H9 (cell line): ENCODE measurements around the gene OPHN1. TPM values are rescaled to one million over a fixed set of nuclear protein-coding genes. Genes with fewer than 3 reads are reported as not detected.

Experiments used
- DNase-seq: peaks from one replicate; pipeline ENCODE4 v3.0.0-alpha.2; 2017
- H2AFZ ChIP-seq: one replicate; pipeline ENCODE4 v1.6.1; 2013; ENCODE audit warnings: mild to moderate bottlenecking, low read length, control low read depth, moderate library complexity
- H2AK5ac ChIP-seq: 2 replicates; pipeline ENCODE4 v1.6.1; 2013; ENCODE audit warnings: low read length, control low read depth, mixed read lengths; ENCODE audit not compliant: insufficient read length
- H2BK120ac ChIP-seq: one replicate; pipeline ENCODE4 v1.6.1; 2013; ENCODE audit warnings: low read depth, mild to moderate bottlenecking, low read length, control low read depth, inconsistent platforms; ENCODE audit not compliant: poor library complexity, severe bottlenecking
- H2BK12ac ChIP-seq: 2 replicates; pipeline ENCODE4 v1.6.1; 2013; ENCODE audit warnings: low read length, control low read depth, mixed read lengths, low read depth; ENCODE audit not compliant: insufficient read length
- H2BK15ac ChIP-seq: 2 replicates; pipeline ENCODE4 v1.6.1; 2013; ENCODE audit warnings: low read depth, low read length, control low read depth
- H2BK20ac ChIP-seq: one replicate; pipeline ENCODE4 v1.6.1; 2013; ENCODE audit warnings: low read depth, mild to moderate bottlenecking, low read length, control low read depth, inconsistent platforms; ENCODE audit not compliant: poor library complexity, severe bottlenecking
- H2BK5ac ChIP-seq: 2 replicates; pipeline ENCODE4 v1.6.1; 2013; ENCODE audit warnings: low read length, control low read depth, mixed read lengths; ENCODE audit not compliant: insufficient read length
- H3K14ac ChIP-seq: 2 replicates; pipeline ENCODE4 v1.6.1; 2013; ENCODE audit warnings: low read length, control low read depth; ENCODE audit not compliant: insufficient read depth
- H3K18ac ChIP-seq: 2 replicates; pipeline ENCODE4 v1.6.1; 2013; ENCODE audit warnings: low read depth, mild to moderate bottlenecking, mixed read lengths, low read length, control low read depth; ENCODE audit not compliant: insufficient read length
- H3K23ac ChIP-seq: 2 replicates; pipeline ENCODE4 v1.6.1; 2013; ENCODE audit warnings: low read length, control low read depth, mixed read lengths, low read depth; ENCODE audit not compliant: insufficient read length
- H3K23me2 ChIP-seq: 2 replicates; pipeline ENCODE4 v1.6.1; 2013; ENCODE audit warnings: low read depth, mild to moderate bottlenecking, mixed read lengths, low read length, control low read depth; ENCODE audit not compliant: insufficient read length, poor library complexity, severe bottlenecking
- H3K27ac ChIP-seq: 2 replicates; pipeline ENCODE4 v1.5.1; 2013; ENCODE audit warnings: low read length, control low read depth, mixed read lengths, low read depth; ENCODE audit not compliant: insufficient read length
- H3K27me3 ChIP-seq: 2 replicates; pipeline ENCODE4 v1.6.1; 2013; ENCODE audit warnings: low read length, control low read depth, inconsistent platforms; ENCODE audit not compliant: insufficient read depth
- H3K4ac ChIP-seq: 2 replicates; pipeline ENCODE4 v1.6.1; 2013; ENCODE audit warnings: low read depth, mild to moderate bottlenecking, control low read depth, inconsistent platforms, low read length, moderate library complexity
- H3K4me1 ChIP-seq: 2 replicates; pipeline ENCODE4 v1.6.1; 2013; ENCODE audit warnings: low read length, control low read depth, inconsistent platforms; ENCODE audit not compliant: insufficient read depth
- H3K4me2 ChIP-seq: 2 replicates; pipeline ENCODE4 v1.6.1; 2013; ENCODE audit warnings: low read length, control low read depth, mixed read lengths; ENCODE audit not compliant: insufficient read length, insufficient read depth
- H3K56ac ChIP-seq: 2 replicates; pipeline ENCODE4 v1.6.1; 2013; ENCODE audit warnings: low read depth, mild to moderate bottlenecking, mixed read lengths, low read length, control low read depth; ENCODE audit not compliant: insufficient read length
- H3K79me1 ChIP-seq: 2 replicates; pipeline ENCODE4 v1.6.1; 2013; ENCODE audit warnings: low read depth, mild to moderate bottlenecking, moderate library complexity, low read length, control low read depth, inconsistent platforms; ENCODE audit not compliant: insufficient read depth, poor library complexity, severe bottlenecking
- H3K79me2 ChIP-seq: 2 replicates; pipeline ENCODE4 v1.6.1; 2013; ENCODE audit warnings: low read length, control low read depth, inconsistent platforms; ENCODE audit not compliant: insufficient read depth
- H3K9ac ChIP-seq: 2 replicates; pipeline ENCODE4 v1.6.1; 2013; ENCODE audit warnings: low read length, control low read depth, mixed read lengths; ENCODE audit not compliant: insufficient read length; ENCODE audit errors: extremely low read depth
- H3K9me3 ChIP-seq: one replicate; pipeline ENCODE4 v1.6.1; 2013; ENCODE audit warnings: low read depth, low read length, inconsistent platforms; ENCODE audit not compliant: control insufficient read depth
- H3T11ph ChIP-seq: one replicate; pipeline ENCODE4 v1.6.1; 2013; ENCODE audit warnings: mild to moderate bottlenecking, low read length, control low read depth, inconsistent platforms
- H4K20me1 ChIP-seq: one replicate; pipeline ENCODE4 v1.6.1; 2013; ENCODE audit not compliant: control insufficient read depth, insufficient read length, insufficient read depth
- H4K5ac ChIP-seq: 2 replicates; pipeline ENCODE4 v1.6.1; 2013; ENCODE audit warnings: low read depth, mild to moderate bottlenecking, mixed read lengths, low read length, control low read depth; ENCODE audit not compliant: insufficient read length
- H4K8ac ChIP-seq: replicated peaks from 2 replicates; pipeline ENCODE4 v1.6.1; 2013; ENCODE audit warnings: low read length, control low read depth, mixed read lengths, low read depth; ENCODE audit not compliant: insufficient read length
- H4K91ac ChIP-seq: 2 replicates; pipeline ENCODE4 v1.6.1; 2013; ENCODE audit warnings: low read depth, mild to moderate bottlenecking, moderate library complexity, mixed read lengths, low read length, control low read depth; ENCODE audit not compliant: insufficient read length
- H3K27ac Mint-ChIP-seq, 3 experiments: 2 replicates in 2 of 3; 3 replicates in 1 of 3; pipeline ENCODE4 v1.8.0; 2020 to 2021; ENCODE audit warnings: mixed read lengths in 3 of 3, mild to moderate bottlenecking in 1 of 3, moderate library complexity in 1 of 3
- H3K27me3 Mint-ChIP-seq: 2 replicates; pipeline ENCODE4 v1.8.0; 2021; ENCODE audit warnings: low read depth, mild to moderate bottlenecking, moderate library complexity, mixed read lengths
- H3K36me3 Mint-ChIP-seq, 3 experiments: 2 replicates in 2 of 3; 3 replicates in 1 of 3; pipeline ENCODE4 v1.8.0; 2020 to 2021; ENCODE audit warnings: low read depth in 3 of 3, mixed read lengths in 3 of 3; ENCODE audit not compliant: insufficient read depth in 1 of 3
- H3K4me1 Mint-ChIP-seq, 2 experiments: 2 replicates each; pipeline ENCODE4 v1.8.0; 2020; ENCODE audit warnings: mixed read lengths in 2 of 2
- H3K4me3 Mint-ChIP-seq, 2 experiments: 2 replicates in 1 of 2; 3 replicates in 1 of 2; pipeline ENCODE4 v1.8.0; 2020 to 2021; ENCODE audit warnings: mild to moderate bottlenecking in 2 of 2, mixed read lengths in 2 of 2, moderate library complexity in 1 of 2
- H3K9me3 Mint-ChIP-seq, 2 experiments: 2 replicates in 1 of 2; 3 replicates in 1 of 2; pipeline ENCODE4 v1.8.0; 2020; ENCODE audit warnings: mild to moderate bottlenecking in 2 of 2, mixed read lengths in 2 of 2, moderate library complexity in 1 of 2
- CTCF ChIP-seq: fragments of 200-600 bp; sonication (generic); conservative IDR thresholded peaks from 3 replicates; pipeline ENCODE4 v1.8.0; 2021; ENCODE audit warnings: antibody characterized with exemption, mild to moderate bottlenecking
- WGBS: extraction: QIAGEN DNeasy Blood & Tissue Kit; methylation state at CpG from one replicate; pipeline ENCODE4 v1.1.7; 2013; ENCODE audit warnings: missing lambda C conversion rate, low lambda C conversion rate, mixed read lengths; ENCODE audit not compliant: insufficient read length; ENCODE audit errors: extremely low coverage; 5-methylcytosine and 5-hydroxymethylcytosine counted together
- total RNA-seq: library from RNA; stranded (reverse); gene quantifications from 2 replicates; pipeline ENCODE4 v1.2.1, GENCODE V29; 2021

Gene OPHN1
- total RNA-seq, 1 experiment from 2014 or later: 1.5 TPM

GRCh38 chrX:68409194-68409593 is 24.1 kb downstream of the OPHN1 start:
- Histone ChIP-seq H3K9me3 (peaks cover 17% of the 10 kb centered on the region), H3K4ac (no peak overlapping the region), H3K23me2 (no peaks in the 10 kb centered on the region), H3K9ac (no peak overlapping the region), H3K23ac (no peak overlapping the region), H4K8ac (no peak overlapping the region), H3T11ph (no peak overlapping the region), H3K79me1 (no peaks in the 10 kb centered on the region), H2BK15ac (no peak overlapping the region), H4K91ac (no peak overlapping the region), H2BK20ac (no peak overlapping the region), H2BK120ac (no peak overlapping the region), H3K4me2 (no peak overlapping the region), H2BK12ac (no peak overlapping the region), H3K4me1 (no peaks in the 10 kb centered on the region), H4K20me1 (no peaks in the 10 kb centered on the region), H3K56ac (no peak overlapping the region), H2BK5ac (no peak overlapping the region), H4K5ac (no peak overlapping the region), H3K27me3 (no peaks in the 10 kb centered on the region), H3K14ac (no peak overlapping the region), H2AK5ac (no peak overlapping the region), H2AFZ (no peak overlapping the region), H3K18ac (no peak overlapping the region), H3K27ac (no peak overlapping the region), H3K79me2 (no peaks in the 10 kb centered on the region)
- H3K9me3 Mint-ChIP-seq: peaks cover 39 to 44% of the 10 kb centered on the region in 2 experiments
- 0 out of 7 replicates have a peak, but pooled peaks cover 0 to 2% (median 0%) of the 10 kb centered on the region in 3 experiments for H3K36me3 Mint-ChIP-seq
- TF ChIP-seq CTCF: no peak
- DNase-seq: no peak
- 0 out of 4 replicates have a peak, but pooled peaks cover 0 to 5% of the 10 kb centered on the region in 2 experiments for H3K4me1 Mint-ChIP-seq
- H3K27ac Mint-ChIP-seq: no peak overlapping the region
- no CpG with 5 or more reads among the region's 1 CpG for WGBS
- H3K4me3 Mint-ChIP-seq: no peak overlapping the region
- no peaks in the 10 kb centered on the region for H3K27me3 Mint-ChIP-seq
